Measurements from ENCODE around the gene CREB5. TPM values are rescaled to one million over a fixed set of nuclear protein-coding genes. Genes with fewer than 3 reads are reported as not detected.

The CREB5 gene
- total and polyA plus RNA-seq, 2 experiments from 2014 or later = 2.4 to 4.4 TPM

GRCh38 chr7:28529755-28530154, 117.4 kb downstream of the CREB5 start:
- Histone ChIP-seq H3K9me2 (ENCODE audit: insufficient read depth) (peaks cover 11% of the 10 kb centered on the region; the same call in 1 of the 2 replicates), H3K36me3 (ENCODE audit: insufficient read depth) (peaks cover 4% of the 10 kb centered on the region; the same call in 1 of the 2 replicates), H3F3A (replicated peaks; ENCODE audit: low read depth) (no peaks in the 10 kb centered on the region), H3K4me1 (ENCODE audit: insufficient read depth) (peaks cover 15% of the 10 kb centered on the region), H3K79me2 (replicated peaks; ENCODE audit: insufficient read depth) (no peaks in the 10 kb centered on the region), H2AFZ (peak overlapping the region; percentile 35), H4K20me1 (replicated peaks; ENCODE audit: insufficient read depth) (no peaks in the 10 kb centered on the region), H3K27ac (ENCODE audit: low read depth) (no peak overlapping the region), H3K4me3 (no peak overlapping the region), H3K27me3 (ENCODE audit: insufficient read depth) (no peaks in the 10 kb centered on the region), H3K4me2 (0 out of 2 replicates have a peak overlapping the region, but pooled peaks have one; percentile 13)
- peaks cover 3% of the 10 kb centered on the region for H3K27me3 Mint-ChIP-seq (ENCODE audit: insufficient read depth, low read depth, poor library complexity)
- peaks cover 16% of the 10 kb centered on the region for H3K4me1 Mint-ChIP-seq
- TF ChIP-seq ZNF114 (CRISPR knock-in tag; IDR thresholded peaks at IDR 0.05) (no peak), CREB1 (CRISPR knock-in tag; IDR thresholded peaks at IDR 0.05; ENCODE audit: low read depth) (no peak), EZH2phosphoT487 (IDR thresholded peaks at IDR 0.05; ENCODE audit: unreplicated experiment) (no peak), JUNB (IDR thresholded peaks at IDR 0.05; ENCODE audit: unreplicated experiment) (no peak), STAT1 (IDR thresholded peaks at IDR 0.05; ENCODE audit: unreplicated experiment) (no peak), ZNF331 (CRISPR knock-in tag; IDR thresholded peaks at IDR 0.05; ENCODE audit: low read depth) (no peak), REST (IDR thresholded peaks at IDR 0.05; ENCODE audit: unreplicated experiment) (no peak), ZNF462 (CRISPR knock-in tag; IDR thresholded peaks at IDR 0.05) (no peak)
- TF ChIP-seq, protein P1, sequence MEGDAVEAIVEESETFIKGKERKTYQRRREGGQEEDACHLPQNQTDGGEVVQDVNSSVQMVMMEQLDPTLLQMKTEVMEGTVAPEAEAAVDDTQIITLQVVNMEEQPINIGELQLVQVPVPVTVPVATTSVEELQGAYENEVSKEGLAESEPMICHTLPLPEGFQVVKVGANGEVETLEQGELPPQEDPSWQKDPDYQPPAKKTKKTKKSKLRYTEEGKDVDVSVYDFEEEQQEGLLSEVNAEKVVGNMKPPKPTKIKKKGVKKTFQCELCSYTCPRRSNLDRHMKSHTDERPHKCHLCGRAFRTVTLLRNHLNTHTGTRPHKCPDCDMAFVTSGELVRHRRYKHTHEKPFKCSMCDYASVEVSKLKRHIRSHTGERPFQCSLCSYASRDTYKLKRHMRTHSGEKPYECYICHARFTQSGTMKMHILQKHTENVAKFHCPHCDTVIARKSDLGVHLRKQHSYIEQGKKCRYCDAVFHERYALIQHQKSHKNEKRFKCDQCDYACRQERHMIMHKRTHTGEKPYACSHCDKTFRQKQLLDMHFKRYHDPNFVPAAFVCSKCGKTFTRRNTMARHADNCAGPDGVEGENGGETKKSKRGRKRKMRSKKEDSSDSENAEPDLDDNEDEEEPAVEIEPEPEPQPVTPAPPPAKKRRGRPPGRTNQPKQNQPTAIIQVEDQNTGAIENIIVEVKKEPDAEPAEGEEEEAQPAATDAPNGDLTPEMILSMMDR (conservative IDR thresholded peaks at IDR 0.05; ENCODE audit: low read depth in 2 of 2) = no peak
- TF ChIP-seq, protein P2, sequence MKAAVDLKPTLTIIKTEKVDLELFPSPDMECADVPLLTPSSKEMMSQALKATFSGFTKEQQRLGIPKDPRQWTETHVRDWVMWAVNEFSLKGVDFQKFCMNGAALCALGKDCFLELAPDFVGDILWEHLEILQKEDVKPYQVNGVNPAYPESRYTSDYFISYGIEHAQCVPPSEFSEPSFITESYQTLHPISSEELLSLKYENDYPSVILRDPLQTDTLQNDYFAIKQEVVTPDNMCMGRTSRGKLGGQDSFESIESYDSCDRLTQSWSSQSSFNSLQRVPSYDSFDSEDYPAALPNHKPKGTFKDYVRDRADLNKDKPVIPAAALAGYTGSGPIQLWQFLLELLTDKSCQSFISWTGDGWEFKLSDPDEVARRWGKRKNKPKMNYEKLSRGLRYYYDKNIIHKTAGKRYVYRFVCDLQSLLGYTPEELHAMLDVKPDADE (IDR thresholded peaks at IDR 0.05) = no peak
- ATAC-seq (no peak), DNase-seq (ENCODE audit: low spot score) (no peak)
- peaks cover 5% of the 10 kb centered on the region; the same call in 2 of the 3 replicates for H3K9me3 Mint-ChIP-seq
- H3K36me3 Mint-ChIP-seq (ENCODE audit: low read depth) = peaks cover 4% of the 10 kb centered on the region; the same call in 2 of the 3 replicates
- no peak overlapping the region for H3K27ac Mint-ChIP-seq
- H3K4me3 Mint-ChIP-seq = no peak overlapping the region
